Stimulated activated CD4-positive, alpha-beta T cell treated with anti-CD3 and anti-CD28 coated beads, TNF-alpha, amount 100 ng/mL, for 1 hour (primary cell): ENCODE results near the gene GIPR.

Source experiments
- DNase-seq, 3 donors: peaks; one replicate each; pipeline ENCODE4 v3.0.0-alpha.2; 2020; ENCODE audit warnings: low read depth in 3 of 3, low spot score in 1 of 3

The GIPR gene

GRCh38 chr19:45730368-45731288 lies 62.6 kb downstream of the GIPR start, which contains the start of gene FBXO46:
Gene FBXO46, minus strand, starts transcription at chr19:45730896. Its CDS starts 17,401 bp downstream, at chr19:45713495.
- peak; percentile 82 to 86 (median 83) for DNase-seq
